ENCODE results near the gene CFAP68.

CFAP68 gene

GRCh38 chr11:111878849-111879636 lies at the start of gene CFAP68, which contains the start of gene FDXACB1:
TSS of gene CFAP68 (plus strand) at chr11:111879541. CDS start at chr11:111879561, 20 bp downstream.
TSS of gene FDXACB1 (minus strand) at chr11:111879165. CDS start at chr11:111879132, 33 bp downstream.
- peak; percentile 99 for DNase-seq

GRCh38 chr11:111833524-111833923 lies 45.8 kb upstream of the CFAP68 start:
- DNase-seq, result no peak

DNA sequence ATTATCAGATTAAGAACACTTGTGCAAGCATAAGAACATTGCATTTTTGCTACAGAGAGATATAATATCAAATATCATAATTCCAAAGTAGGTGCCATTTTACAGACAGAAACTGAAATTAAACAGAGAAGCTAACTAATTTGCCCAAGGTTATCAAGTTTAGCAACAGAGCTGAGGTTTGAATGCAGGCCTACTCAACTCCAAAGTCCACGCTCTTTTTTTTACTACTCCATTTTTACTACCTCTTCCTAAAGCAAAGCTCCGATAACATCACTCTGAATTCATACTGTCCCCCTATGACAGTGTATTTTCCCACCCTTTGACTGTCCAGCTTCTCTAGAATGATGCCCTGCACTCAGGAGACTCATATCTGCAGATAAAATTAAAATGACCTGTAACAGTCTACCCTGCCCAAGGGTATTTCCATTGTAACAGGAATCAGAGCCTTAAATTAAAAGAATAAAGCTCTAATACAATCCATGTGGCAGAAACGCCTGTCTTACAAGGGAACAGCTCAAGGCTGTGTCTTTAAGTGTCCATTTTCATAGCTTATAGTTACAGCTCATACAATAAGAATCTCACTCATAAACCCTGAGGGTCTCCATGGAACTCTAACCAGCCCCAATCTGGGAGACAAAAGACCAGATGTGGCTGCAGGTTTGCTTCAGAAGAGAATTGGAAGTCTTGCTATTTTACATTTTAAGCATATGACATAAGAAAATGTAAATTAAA lies 44.7 kb upstream of the CFAP68 start:
- no peak for DNase-seq

- DNase-seq, result no peak
These were observed 43.7 kb upstream of the CFAP68 start for GRCh38 chr11:111835665-111836064.

GRCh38 chr11:111836162-111836561 lies 43.2 kb upstream of the CFAP68 start:
- no peak for DNase-seq

GRCh38 chr11:111836721-111837120 lies 42.6 kb upstream of the CFAP68 start:
- no peak for DNase-seq

GRCh38 chr11:111837366-111837891 lies 41.9 kb upstream of the CFAP68 start:
- no peak for DNase-seq

DNA sequence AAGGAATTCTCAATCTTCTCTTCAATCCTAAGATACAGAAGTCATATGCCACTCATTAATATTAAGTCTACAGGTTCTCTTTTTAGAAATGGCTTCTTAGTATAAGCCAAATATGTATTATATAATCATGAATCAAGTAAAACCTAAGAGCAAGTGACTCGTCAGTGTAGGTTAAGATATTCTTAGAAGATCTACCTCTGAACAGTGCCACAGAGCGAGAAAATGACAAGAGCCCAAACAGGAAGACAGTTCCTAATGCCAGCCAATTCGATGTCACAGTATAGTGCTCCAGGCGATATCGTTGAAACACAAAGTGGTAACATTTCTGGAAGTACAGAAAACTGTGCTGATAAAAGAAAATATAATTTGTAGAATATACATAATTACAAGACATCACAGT lies 41.3 kb upstream of the CFAP68 start:
- DNase-seq, result no peak

DNA sequence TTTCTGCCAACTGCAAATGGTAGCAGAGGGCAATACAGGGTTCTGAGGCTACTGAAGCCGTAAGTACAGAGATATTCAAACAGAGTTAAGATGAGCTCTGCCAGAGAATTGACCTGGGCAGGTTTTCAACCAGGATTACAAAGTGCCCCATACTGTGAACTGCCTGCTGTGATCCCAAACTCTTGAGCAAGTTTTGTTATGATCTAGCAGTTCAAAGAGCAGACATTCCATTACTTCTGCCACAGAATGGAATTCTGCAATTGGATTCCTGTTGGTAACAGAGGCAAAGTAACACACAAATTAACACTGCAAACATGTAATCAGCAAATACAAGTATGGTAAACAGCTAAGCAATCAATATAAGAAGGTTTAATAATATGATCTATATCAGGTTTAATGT lies 39.2 kb upstream of the CFAP68 start:
- DNase-seq, result no peak

DNA sequence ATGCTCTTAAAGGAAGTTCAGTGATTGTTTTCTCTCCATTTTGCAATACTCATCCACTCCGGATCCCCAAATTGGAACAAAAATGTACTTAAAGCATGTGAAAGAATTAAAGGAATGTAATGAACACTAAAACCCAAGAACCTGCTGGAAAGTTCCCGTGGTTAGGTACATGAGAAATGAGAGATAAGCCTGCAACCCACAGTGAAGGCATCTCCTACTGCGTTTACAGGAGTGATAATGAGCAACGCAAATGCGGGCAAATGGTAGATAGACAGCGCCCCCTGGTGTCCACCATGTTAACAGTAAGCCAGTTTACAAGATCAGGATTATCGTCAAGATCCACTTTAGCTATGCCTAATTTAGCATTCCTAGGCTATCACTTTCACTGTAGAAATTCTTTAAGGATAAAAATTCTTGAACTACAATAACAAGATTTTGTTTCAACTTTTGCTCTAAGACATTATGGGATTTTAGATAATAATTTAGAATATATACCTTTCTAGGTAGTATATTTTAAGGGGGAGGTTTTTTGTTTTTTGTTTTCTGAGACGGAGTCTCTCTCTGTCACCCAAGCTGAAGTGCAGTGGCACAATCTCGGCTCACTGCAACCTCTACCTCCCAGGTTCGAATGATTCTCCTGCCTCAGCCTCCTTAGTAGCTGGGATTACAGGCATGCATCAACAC lies 37.8 kb upstream of the CFAP68 start:
- DNase-seq, result peak; percentile 50

- no peak for DNase-seq
These were observed 35.7 kb upstream of the CFAP68 start for GRCh38 chr11:111843661-111844060.

DNA sequence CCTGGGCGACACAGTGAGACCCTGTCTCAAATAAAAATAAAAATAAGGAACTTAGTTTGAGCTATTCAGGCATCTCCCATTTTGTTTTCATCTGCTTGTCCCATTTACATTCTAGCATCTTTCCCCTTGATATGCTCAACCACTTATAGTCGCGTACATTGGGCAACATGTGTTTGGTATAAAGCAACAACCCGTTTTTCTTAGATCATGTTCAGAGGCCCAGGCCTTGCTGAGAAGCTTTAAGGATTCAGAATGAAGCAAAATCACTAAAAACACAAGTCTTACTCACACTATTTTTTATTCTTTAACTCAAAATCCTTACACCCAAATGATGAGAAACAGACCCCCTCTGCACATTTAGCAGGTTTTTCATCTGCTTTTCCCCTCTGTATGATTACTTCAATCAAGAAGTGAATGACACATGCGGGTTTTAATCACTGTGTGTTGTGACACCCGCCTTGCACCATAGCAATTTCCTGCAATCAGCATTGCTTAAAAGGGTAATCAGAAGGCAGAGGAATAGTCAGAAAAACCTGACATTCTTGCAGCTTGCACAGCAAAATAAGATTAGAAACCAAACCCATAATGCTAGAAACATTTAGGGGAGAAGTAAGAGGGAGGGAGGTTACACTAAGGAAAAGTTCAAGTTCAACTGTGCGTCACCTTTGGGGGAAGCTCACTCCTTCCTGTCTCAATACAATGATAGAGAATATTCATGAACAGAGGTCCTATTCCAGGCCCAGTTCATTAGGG lies 33.9 kb upstream of the CFAP68 start:
- DNase-seq, result no peak

- no peak for DNase-seq
These were observed 33.3 kb upstream of the CFAP68 start for GRCh38 chr11:111846063-111846462.

- DNase-seq, result no peak
These were observed 32.7 kb upstream of the CFAP68 start for GRCh38 chr11:111846636-111847035.

- no peak for DNase-seq
These were observed 29.7 kb upstream of the CFAP68 start for GRCh38 chr11:111849631-111850030.

- DNase-seq, result no peak
These were observed 28.3 kb upstream of the CFAP68 start for GRCh38 chr11:111851067-111851466.

GRCh38 chr11:111851636-111852035 lies 27.7 kb upstream of the CFAP68 start:
- no peak for DNase-seq

- no peak for DNase-seq
These were observed 27.2 kb upstream of the CFAP68 start for GRCh38 chr11:111852103-111852502.

GRCh38 chr11:111855506-111855905 lies 23.8 kb upstream of the CFAP68 start:
- DNase-seq, result no peak

DNA sequence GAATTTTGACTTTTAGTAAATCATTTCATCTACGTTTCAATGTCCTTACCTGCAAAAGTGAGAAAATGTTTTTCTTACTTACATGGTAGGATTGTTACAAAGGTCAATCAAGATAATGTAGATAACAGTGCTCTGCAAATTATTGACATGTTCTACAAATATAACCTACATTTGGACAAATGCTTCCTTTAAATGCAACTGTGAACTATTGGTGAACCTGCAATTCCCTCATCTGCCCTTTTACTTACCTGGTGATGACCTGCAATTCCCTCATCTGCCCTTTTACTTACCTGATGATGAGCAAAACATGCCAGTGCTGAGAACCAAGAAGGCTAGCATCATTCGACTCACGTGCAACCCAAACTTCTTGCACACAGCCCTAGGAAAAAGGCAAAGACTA lies 19.1 kb upstream of the CFAP68 start:
- no peak for DNase-seq

- no peak for DNase-seq
These were observed 9.2 kb upstream of the CFAP68 start for GRCh38 chr11:111870113-111870512.

DNA sequence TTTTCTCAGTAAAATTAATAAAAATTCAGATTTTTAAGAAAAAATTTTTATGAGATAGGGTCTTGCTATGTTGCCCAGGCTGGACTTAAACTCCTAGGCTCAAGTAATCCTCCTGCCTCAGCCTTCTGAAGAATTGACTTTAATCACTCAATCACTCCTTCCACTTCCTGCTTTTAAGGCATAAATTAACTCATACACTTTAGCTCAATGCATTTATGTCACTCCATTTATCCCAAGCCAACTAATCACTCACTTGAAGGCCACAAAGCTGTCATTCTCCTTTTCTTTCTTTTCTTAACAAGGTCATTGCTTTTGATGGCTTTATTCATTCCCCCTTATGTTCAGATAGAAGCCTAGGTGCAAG lies 8.8 kb upstream of the CFAP68 start:
- no peak for DNase-seq
